ENCODE measurements around the gene ZIC1.

The ZIC1 gene

DNA sequence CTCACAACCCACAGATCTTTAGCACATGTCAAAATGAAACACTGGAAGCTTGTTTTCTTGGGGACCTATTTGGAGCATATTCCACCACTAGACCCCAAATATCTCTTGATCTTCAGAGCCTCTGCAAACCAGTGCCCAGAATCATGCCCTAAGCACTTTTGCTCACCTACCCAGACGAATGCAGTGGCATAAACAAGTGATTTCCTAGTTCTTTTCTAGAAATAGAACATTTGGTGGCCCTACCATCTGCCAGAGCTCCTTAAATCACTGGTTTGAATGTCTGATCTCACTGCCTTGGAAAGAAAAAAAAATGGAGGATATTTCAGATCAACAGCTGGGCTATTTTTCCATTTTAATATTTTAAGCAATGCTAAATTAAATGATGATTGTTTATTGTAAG lies 8.2 kb upstream of the ZIC1 start:
- Histone ChIP-seq H3K36me3 (ENCODE audit: control insufficient read depth, low read depth, low read length) (no peaks in the 10 kb centered on the region), H3K4me1 (ENCODE audit: control insufficient read depth, low read depth, low read length) (peaks cover 68% of the 10 kb centered on the region), H3K27me3 (ENCODE audit: control insufficient read depth, insufficient read depth, low read length) (peaks cover 100% of the 10 kb centered on the region), H3K9ac (ENCODE audit: low read length) (no peak overlapping the region), H3K27ac (ENCODE audit: low read length) (no peak overlapping the region), H3K9me3 (ENCODE audit: control insufficient read depth, low read depth, low read length) (no peaks in the 10 kb centered on the region), H3K4me3 (ENCODE audit: low read length) (peak overlapping the region; percentile 20)

DNA sequence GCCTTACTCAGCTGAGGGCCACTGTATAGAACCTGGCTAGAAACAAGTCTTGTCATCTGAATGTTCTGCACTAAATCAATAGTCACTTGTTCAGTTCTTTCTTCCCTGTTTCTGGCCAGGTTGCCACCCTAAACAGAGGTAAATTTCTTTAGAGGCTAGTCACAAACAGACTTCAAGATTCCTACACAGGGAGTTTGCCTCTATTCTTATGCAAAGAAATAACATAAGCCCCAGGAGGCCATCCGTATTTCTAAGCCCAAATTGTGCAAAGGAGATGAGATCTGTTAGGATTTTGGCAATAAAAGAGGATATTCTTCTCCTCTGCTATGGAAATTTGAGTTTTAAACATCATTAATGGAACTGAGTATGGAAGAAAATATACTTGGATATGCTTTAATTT lies 7.7 kb upstream of the ZIC1 start:
- H3K4me3 ChIP-seq (ENCODE audit: low read length) = peak overlapping the region; percentile 20
- H3K9ac ChIP-seq (ENCODE audit: low read length) = no peak overlapping the region
- no peak overlapping the region for H3K27ac ChIP-seq (ENCODE audit: low read length)
- H3K9me3 ChIP-seq (ENCODE audit: control insufficient read depth, low read depth, low read length) = no peaks in the 10 kb centered on the region
- H3K4me1 ChIP-seq (ENCODE audit: control insufficient read depth, low read depth, low read length) = peaks cover 70% of the 10 kb centered on the region
- H3K36me3 ChIP-seq (ENCODE audit: control insufficient read depth, low read depth, low read length) = no peaks in the 10 kb centered on the region
- peaks cover 100% of the 10 kb centered on the region for H3K27me3 ChIP-seq (ENCODE audit: control insufficient read depth, insufficient read depth, low read length)

GRCh38 chr3:147402159-147402558 lies 7.0 kb upstream of the ZIC1 start:
- H3K9ac ChIP-seq (ENCODE audit: low read length) = no peak overlapping the region
- peak overlapping the region; percentile 20 for H3K4me3 ChIP-seq (ENCODE audit: low read length)
- no peaks in the 10 kb centered on the region for H3K36me3 ChIP-seq (ENCODE audit: control insufficient read depth, low read depth, low read length)
- H3K4me1 ChIP-seq (ENCODE audit: control insufficient read depth, low read depth, low read length) = peaks cover 73% of the 10 kb centered on the region
- no peak overlapping the region for H3K27ac ChIP-seq (ENCODE audit: low read length)
- peaks cover 100% of the 10 kb centered on the region for H3K27me3 ChIP-seq (ENCODE audit: control insufficient read depth, insufficient read depth, low read length)
- H3K9me3 ChIP-seq (ENCODE audit: control insufficient read depth, low read depth, low read length) = no peaks in the 10 kb centered on the region

DNA sequence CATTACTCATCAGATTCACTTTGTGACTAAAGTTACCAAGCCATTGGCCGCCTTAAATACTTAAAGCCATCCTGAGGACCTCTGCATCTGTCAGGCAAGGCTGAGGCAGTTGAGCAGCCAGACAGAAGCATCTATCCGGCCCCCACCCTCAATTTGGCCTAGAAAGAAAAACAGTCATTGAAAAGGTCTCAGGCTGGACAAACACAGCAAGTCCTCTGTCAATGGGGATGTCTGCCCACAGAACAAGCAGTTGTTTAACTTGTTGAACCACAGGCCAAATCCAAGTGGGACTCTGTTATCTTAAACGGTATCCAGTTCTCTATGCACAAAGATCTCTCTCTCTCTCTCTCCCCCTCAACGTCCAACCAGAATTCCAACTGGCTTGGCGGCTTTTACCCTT lies 5.7 kb upstream of the ZIC1 start:
- H3K9ac ChIP-seq (ENCODE audit: low read length) = no peak overlapping the region
- H3K27me3 ChIP-seq (ENCODE audit: control insufficient read depth, insufficient read depth, low read length) = peaks cover 100% of the 10 kb centered on the region
- no peak overlapping the region for H3K4me3 ChIP-seq (ENCODE audit: low read length)
- H3K27ac ChIP-seq (ENCODE audit: low read length) = no peak overlapping the region
- no peaks in the 10 kb centered on the region for H3K36me3 ChIP-seq (ENCODE audit: control insufficient read depth, low read depth, low read length)
- H3K4me1 ChIP-seq (ENCODE audit: control insufficient read depth, low read depth, low read length) = peaks cover 75% of the 10 kb centered on the region
- H3K9me3 ChIP-seq (ENCODE audit: control insufficient read depth, low read depth, low read length) = no peaks in the 10 kb centered on the region

GRCh38 chr3:147404000-147404799 lies 5.0 kb upstream of the ZIC1 start:
- Histone ChIP-seq H3K36me3 (ENCODE audit: control insufficient read depth, low read depth, low read length) (no peaks in the 10 kb centered on the region), H3K27me3 (ENCODE audit: control insufficient read depth, insufficient read depth, low read length) (peaks cover 100% of the 10 kb centered on the region), H3K9ac (ENCODE audit: low read length) (no peak overlapping the region), H3K4me3 (ENCODE audit: low read length) (peak overlapping the region; percentile 4), H3K27ac (ENCODE audit: low read length) (no peak overlapping the region), H3K9me3 (ENCODE audit: control insufficient read depth, low read depth, low read length) (no peaks in the 10 kb centered on the region), H3K4me1 (ENCODE audit: control insufficient read depth, low read depth, low read length) (peaks cover 68% of the 10 kb centered on the region)

DNA sequence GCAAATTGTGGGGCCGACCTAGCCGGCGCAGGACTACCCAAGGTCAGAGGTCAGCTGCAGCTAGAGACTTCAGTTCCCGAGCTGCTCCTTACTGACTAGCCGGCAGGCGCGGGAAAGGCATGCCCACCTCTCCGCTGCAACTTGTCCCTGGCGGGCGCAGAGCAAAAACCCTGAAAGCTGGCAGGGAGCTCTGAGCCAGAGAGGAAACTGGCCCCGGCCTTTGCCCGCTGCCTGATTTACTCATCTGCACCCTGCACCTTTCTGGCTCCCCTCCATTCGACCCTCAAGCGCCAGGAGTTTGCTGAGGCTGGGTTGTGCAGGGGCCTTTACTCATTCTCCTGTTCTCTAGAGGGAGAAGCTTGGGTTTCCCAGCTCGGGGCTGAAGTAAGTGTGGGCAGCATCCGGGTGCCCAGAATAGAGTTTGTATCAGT lies 4.3 kb upstream of the ZIC1 start:
- H3K36me3 ChIP-seq (ENCODE audit: control insufficient read depth, low read depth, low read length) = no peaks in the 10 kb centered on the region
- peaks cover 66% of the 10 kb centered on the region for H3K4me1 ChIP-seq (ENCODE audit: control insufficient read depth, low read depth, low read length)
- H3K27ac ChIP-seq (ENCODE audit: low read length) = no peak overlapping the region
- peak overlapping the region; percentile 23 for H3K4me3 ChIP-seq (ENCODE audit: low read length)
- no peak overlapping the region for H3K9ac ChIP-seq (ENCODE audit: low read length)
- H3K27me3 ChIP-seq (ENCODE audit: control insufficient read depth, insufficient read depth, low read length) = peaks cover 100% of the 10 kb centered on the region
- no peaks in the 10 kb centered on the region for H3K9me3 ChIP-seq (ENCODE audit: control insufficient read depth, low read depth, low read length)

DNA sequence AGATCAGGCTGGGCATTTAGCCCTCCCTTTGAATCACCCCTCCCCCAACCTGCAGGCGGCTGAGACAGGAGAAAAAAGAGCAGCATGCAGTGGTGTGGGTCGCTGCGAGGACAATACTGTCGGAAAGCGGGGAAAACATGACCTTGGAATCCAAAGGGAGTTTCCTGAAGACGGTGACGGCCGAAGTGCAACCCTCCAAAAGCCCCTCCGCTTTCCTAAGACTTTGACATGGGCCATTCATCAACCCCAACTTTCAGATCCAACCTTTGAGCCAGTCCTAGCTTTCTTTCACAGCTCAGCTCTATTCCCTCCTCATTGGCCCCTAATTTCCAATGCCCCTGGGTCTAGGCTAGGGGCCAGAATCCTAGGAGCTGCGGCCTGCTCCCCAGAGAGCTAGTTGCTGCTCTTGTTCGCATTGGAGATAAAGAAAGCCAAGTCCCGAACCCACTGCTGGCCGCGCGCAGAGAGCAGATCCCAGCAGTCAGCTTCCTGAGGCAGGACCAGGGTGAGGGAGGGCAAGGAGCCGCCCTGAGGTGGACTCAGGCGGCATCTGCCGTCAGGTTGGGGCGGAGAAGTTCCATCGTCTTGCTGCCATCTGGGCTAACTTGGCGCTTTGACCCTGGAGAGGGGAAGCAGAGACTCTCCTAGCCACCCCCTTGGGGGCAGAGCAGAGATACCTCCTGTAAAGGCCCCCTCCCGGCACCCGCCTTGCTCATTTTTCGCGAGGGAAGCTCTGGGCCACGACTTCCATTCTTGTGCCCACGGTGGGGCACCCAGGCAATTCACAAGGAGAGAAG lies 3.7 kb upstream of the ZIC1 start:
- no peaks in the 10 kb centered on the region for H3K36me3 ChIP-seq (ENCODE audit: control insufficient read depth, low read depth, low read length)
- peaks cover 66% of the 10 kb centered on the region for H3K4me1 ChIP-seq (ENCODE audit: control insufficient read depth, low read depth, low read length)
- H3K27ac ChIP-seq (ENCODE audit: low read length) = no peak overlapping the region
- peaks cover 100% of the 10 kb centered on the region for H3K27me3 ChIP-seq (ENCODE audit: control insufficient read depth, insufficient read depth, low read length)
- no peaks in the 10 kb centered on the region for H3K9me3 ChIP-seq (ENCODE audit: control insufficient read depth, low read depth, low read length)
- H3K4me3 ChIP-seq (ENCODE audit: low read length) = peak overlapping the region; percentile 23
- no peak overlapping the region for H3K9ac ChIP-seq (ENCODE audit: low read length)

GRCh38 chr3:147406028-147406931 lies 2.9 kb upstream of the ZIC1 start, which contains the start of gene ZIC4:
ZIC4 (minus strand) TSS chr3:147406543; CDS start chr3:147402797, 3,746 bp downstream.
- Histone ChIP-seq H3K9me3 (ENCODE audit: control insufficient read depth, low read depth, low read length) (no peaks in the 10 kb centered on the region), H3K27me3 (ENCODE audit: control insufficient read depth, insufficient read depth, low read length) (peaks cover 100% of the 10 kb centered on the region), H3K4me3 (ENCODE audit: low read length) (peak within 1 kb of the TSS; percentile 69), H3K4me1 (ENCODE audit: control insufficient read depth, low read depth, low read length) (peaks cover 66% of the 10 kb centered on the region), H3K27ac (ENCODE audit: low read length) (no peak within 1 kb of the TSS), H3K36me3 (ENCODE audit: control insufficient read depth, low read depth, low read length) (no peaks in the 10 kb centered on the region), H3K9ac (ENCODE audit: low read length) (no peak within 1 kb of the TSS)

DNA sequence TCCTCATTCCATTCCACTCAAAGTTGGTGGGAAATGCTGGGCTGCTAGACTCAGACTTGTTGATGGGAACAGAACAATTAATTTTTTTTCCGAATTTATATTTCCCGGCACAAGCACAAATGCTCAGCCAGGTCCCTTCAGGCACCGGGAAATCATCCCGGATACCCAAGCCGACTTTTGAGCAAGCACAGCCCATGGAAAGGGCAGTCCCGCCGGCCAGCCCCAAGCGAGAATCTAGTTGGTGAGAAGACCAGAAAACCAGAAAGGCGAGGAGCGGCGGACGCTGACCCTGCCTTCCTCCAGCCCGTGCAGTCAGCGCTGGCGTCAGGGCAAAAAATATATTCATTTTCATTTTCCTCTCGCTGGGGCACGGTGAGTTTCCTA lies 2.1 kb upstream of the ZIC1 start:
- H3K9ac ChIP-seq (ENCODE audit: low read length) = no peak overlapping the region
- H3K4me3 ChIP-seq (ENCODE audit: low read length) = peak overlapping the region; percentile 69
- H3K9me3 ChIP-seq (ENCODE audit: control insufficient read depth, low read depth, low read length) = no peaks in the 10 kb centered on the region
- no peak overlapping the region for H3K27ac ChIP-seq (ENCODE audit: low read length)
- peaks cover 100% of the 10 kb centered on the region for H3K27me3 ChIP-seq (ENCODE audit: control insufficient read depth, insufficient read depth, low read length)
- no peaks in the 10 kb centered on the region for H3K36me3 ChIP-seq (ENCODE audit: control insufficient read depth, low read depth, low read length)
- peaks cover 61% of the 10 kb centered on the region for H3K4me1 ChIP-seq (ENCODE audit: control insufficient read depth, low read depth, low read length)

GRCh38 chr3:147407498-147408187 lies 1.5 kb upstream of the ZIC1 start:
- Histone ChIP-seq H3K9ac (ENCODE audit: low read length) (no peak overlapping the region), H3K27ac (ENCODE audit: low read length) (no peak overlapping the region), H3K4me3 (ENCODE audit: low read length) (peak overlapping the region; percentile 69), H3K4me1 (ENCODE audit: control insufficient read depth, low read depth, low read length) (peaks cover 55% of the 10 kb centered on the region), H3K36me3 (ENCODE audit: control insufficient read depth, low read depth, low read length) (no peaks in the 10 kb centered on the region), H3K27me3 (ENCODE audit: control insufficient read depth, insufficient read depth, low read length) (peaks cover 100% of the 10 kb centered on the region), H3K9me3 (ENCODE audit: control insufficient read depth, low read depth, low read length) (no peaks in the 10 kb centered on the region)

Data from iPS-18a (cell line).